ENCODE data around the gene PDX1. TPM values are rescaled to one million over a fixed set of nuclear protein-coding genes. Genes with fewer than 3 reads are reported as not detected.

PDX1 gene
- total RNA-seq, 4 donors from 2014 or later = not detected

DNA sequence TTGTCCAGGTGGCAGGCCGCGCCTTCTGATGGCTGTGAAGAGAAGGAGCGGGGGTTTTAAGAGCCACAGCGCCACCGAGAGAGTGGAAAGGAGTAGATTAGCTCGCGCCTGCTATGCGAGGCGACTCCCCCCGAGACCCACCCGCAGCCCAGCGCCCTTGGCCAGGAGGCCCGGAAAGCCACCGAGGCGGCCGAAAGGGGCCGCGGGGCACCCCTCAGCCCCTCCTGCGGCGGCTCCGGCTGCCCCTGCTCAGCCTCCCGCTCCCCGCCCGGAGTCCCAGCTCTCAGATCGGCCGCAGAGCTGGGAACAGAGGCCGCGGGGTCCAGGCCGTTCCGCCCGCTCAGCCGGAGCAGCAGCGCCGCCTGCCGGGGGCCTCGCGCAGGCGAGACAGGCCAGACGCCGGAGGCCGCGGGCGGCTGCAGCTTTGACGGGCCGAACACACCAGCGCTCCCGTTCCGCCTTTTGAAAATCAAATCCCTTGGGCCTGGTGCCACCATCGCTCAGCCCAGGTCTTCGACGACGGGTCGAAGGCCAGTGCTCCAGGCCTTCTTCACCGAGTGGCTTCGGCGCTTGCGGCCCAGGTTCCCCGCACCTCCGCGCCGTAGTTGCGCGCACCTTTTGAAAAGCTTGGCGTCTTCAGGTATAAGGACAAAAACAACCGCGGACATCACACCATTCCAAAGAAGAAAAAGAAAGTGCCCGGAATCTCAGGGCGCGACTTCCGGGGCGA lies 34.0 kb downstream of the PDX1 start:
- peak; percentile 66 to 67 for DNase-seq
- TF ChIP-seq, protein P1, sequence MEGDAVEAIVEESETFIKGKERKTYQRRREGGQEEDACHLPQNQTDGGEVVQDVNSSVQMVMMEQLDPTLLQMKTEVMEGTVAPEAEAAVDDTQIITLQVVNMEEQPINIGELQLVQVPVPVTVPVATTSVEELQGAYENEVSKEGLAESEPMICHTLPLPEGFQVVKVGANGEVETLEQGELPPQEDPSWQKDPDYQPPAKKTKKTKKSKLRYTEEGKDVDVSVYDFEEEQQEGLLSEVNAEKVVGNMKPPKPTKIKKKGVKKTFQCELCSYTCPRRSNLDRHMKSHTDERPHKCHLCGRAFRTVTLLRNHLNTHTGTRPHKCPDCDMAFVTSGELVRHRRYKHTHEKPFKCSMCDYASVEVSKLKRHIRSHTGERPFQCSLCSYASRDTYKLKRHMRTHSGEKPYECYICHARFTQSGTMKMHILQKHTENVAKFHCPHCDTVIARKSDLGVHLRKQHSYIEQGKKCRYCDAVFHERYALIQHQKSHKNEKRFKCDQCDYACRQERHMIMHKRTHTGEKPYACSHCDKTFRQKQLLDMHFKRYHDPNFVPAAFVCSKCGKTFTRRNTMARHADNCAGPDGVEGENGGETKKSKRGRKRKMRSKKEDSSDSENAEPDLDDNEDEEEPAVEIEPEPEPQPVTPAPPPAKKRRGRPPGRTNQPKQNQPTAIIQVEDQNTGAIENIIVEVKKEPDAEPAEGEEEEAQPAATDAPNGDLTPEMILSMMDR (IDR thresholded peaks at IDR 0.05) = peak; percentile 30 to 88 (median 72)
- no peak for TF ChIP-seq POLR2A (IDR thresholded peaks at IDR 0.05)
- Histone ChIP-seq H3K9me3 (no peaks in the 10 kb centered on the region), H3K36me3 (no peaks in the 10 kb centered on the region), H3K27me3 (peaks cover 35% of the 10 kb centered on the region), H3K27ac (no peak overlapping the region), H3K4me1 (peaks cover 11 to 15% of the 10 kb centered on the region in 2 donors), H3K4me3 (replicated peaks in 1 of 3) (peak overlapping the region in 1 of 3 donors; percentile 21)
- 4 to 7% methylated on average over 18 to 33 of the region's 71 CpGs for WGBS, 2 donors
- intact Hi-C loops (cut with DNase I) = no loop called here

DNA sequence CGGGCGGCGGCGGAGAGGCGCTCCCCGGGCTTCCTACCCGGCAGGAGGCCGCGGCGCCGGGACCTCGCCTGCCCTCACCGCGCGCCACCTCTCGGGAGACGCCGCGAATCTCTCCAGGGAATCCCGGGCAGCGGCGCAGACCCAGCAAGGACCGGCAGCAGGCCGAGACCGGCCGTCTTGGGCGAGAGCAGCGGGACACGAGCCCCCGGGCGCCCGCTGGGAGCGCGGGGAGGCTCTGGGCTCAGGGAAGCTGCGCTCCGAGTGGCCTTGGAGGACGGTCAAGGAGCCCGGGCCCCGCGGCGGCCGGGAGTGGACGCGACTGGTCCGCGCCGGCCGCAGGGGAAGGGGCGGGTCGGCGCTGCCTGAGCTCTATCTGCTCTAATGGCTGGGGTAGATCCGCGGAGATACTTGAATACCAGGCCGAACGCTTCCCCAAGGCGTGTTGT lies 34.6 kb downstream of the PDX1 start:
- Histone ChIP-seq H3K27me3 (peaks cover 40% of the 10 kb centered on the region), H3K36me3 (no peaks in the 10 kb centered on the region), H3K4me1 (peaks cover 11 to 15% of the 10 kb centered on the region in 2 donors), H3K27ac (no peak overlapping the region), H3K4me3 (replicated peaks in 1 of 3) (peak overlapping the region in 1 of 3 donors; percentile 21), H3K9me3 (no peaks in the 10 kb centered on the region)
- peak in 1 of 2 donors; percentile 19 for DNase-seq
- WGBS, 2 donors = 0 to 10% methylated on average over 5 to 10 of the region's 56 CpGs
- TF ChIP-seq, protein P1 (IDR thresholded peaks at IDR 0.05) = no peak
- intact Hi-C loops (cut with DNase I) = no loop called here

DNA sequence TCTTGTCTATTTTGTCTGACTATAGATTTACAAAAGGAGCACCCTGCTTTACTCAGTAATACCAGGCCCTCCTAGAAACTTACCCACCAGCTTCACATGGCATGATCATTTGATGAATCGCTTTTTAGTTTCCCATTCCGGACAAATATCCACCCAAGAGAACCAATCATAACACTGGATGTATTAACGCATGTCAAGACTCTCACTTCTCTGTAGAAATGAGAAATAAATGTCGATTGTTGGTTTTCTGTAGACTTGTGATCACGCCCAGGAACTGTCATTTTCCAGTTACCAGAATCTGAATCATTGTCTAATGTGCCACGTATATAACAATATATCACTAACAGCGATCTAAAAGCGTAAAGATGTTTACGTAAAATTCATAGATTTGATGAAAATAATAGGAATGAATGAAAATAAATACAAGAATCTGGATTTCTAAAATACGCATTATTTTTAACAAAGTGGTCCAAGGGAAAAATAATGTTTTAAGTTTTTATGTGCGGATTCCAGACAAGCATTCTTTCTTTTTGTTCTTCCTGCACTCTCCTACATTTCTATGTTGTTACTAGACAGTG lies 35.3 kb downstream of the PDX1 start:
- no peak overlapping the region for H3K27ac ChIP-seq
- peaks cover 46% of the 10 kb centered on the region for H3K27me3 ChIP-seq
- TF ChIP-seq, protein P1 (IDR thresholded peaks at IDR 0.05) = no peak
- no peak for TF ChIP-seq POLR2A (IDR thresholded peaks at IDR 0.05)
- no peaks in the 10 kb centered on the region for H3K9me3 ChIP-seq
- WGBS, 2 donors = 39 to 44% methylated on average over 11 of the region's 11 CpGs
- peaks cover 12 to 16% of the 10 kb centered on the region in 2 donors for H3K4me1 ChIP-seq
- no peaks in the 10 kb centered on the region for H3K36me3 ChIP-seq
- no peak overlapping the region for H3K4me3 ChIP-seq (replicated peaks in 1 of 3)
- intact Hi-C loops (cut with DNase I) = no loop called here
- no peak for DNase-seq

DNA sequence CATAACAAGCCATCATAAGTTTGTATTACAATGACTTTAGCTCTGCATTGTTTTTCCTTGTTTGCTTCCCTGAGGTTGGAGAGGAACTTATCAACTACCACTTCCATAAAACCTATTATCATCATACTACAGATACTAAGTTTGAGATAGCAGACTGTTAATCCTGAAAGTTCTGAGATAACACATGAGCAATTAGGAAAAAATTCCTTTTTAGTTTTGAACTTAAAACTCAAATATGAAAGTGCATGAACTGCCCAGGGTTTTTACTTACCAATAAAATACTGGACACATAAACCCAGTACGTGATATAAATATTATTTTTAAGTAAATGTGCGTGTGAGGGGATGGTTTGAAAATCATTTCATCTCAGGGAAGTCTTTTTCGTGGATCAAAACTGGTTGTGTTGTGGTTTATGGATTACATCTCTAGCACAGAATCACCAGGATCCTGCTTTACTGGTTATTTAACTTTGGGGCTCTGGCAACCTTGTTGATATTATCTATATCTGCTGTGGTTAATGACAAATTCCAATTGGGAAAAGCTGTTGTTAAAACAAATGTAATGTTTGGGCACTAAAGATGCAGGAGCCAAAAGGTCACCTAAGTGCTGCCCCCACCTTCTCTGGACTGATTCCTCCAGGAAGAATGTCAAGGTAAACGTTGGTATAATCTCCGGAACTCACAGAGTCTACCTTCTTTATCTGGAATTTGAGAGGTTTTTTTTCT lies 36.9 kb downstream of the PDX1 start:
- intact Hi-C loops (cut with DNase I) = no loop called here
- 19 to 20% methylated on average over 5 of the region's 5 CpGs for WGBS, 2 donors
- Histone ChIP-seq H3K4me1 (peaks cover 21 to 28% of the 10 kb centered on the region in 2 donors), H3K27me3 (peaks cover 63% of the 10 kb centered on the region), H3K9me3 (no peaks in the 10 kb centered on the region), H3K36me3 (no peaks in the 10 kb centered on the region), H3K4me3 (replicated peaks in 1 of 3) (no peak overlapping the region), H3K27ac (no peak overlapping the region)
- TF ChIP-seq POLR2A (IDR thresholded peaks at IDR 0.05) = no peak
- TF ChIP-seq, protein P1 (IDR thresholded peaks at IDR 0.05) = no peak
- DNase-seq = no peak
